GM10248 (cell line): ENCODE measurements around the gene MOV10.

ENCODE experiments used
- CTCF ChIA-PET: fragments of 300-600 bp; sonication (Branson Sonifier 250); formaldehyde crosslinking; extraction: SDS; loops from one replicate; lab custom pipeline; 2021; ENCODE audit warnings: antibody characterized with exemption; lab: Yijun Ruan, JAX
- POLR2A ChIA-PET: fragments of 350-650 bp; sonication (Branson Sonifier 250); formaldehyde crosslinking; extraction: SDS; loops from one replicate; lab custom pipeline; 2020; ENCODE audit warnings: antibody characterized with exemption; lab: Yijun Ruan, JAX
- DNase-seq: peaks from one replicate; pipeline ENCODE4 v3.0.0; 2012; ENCODE audit errors: extremely low spot score
- CTCF ChIP-seq: IDR thresholded peaks from 2 replicates; pipeline ENCODE4 v1.5.1; 2012; ENCODE audit warnings: mild to moderate bottlenecking, low read depth; ENCODE audit errors: extremely low read depth, missing control alignments, control extremely low read depth

Gene MOV10

GRCh38 chr1:112672842-112673241 is 1.6 kb upstream of the MOV10 start:
- POLR2A ChIA-PET, result no interaction called here

GRCh38 chr1:112673592-112674439 is 643 bp upstream of the MOV10 start:
- ChIA-PET POLR2A (interaction anchor here (0.9 to 1.3 kb wide), 5 partner anchors 12 to 55 kb away, joined by 3 to 6 read pairs (median 4); partner anchors contain the start of gene ST7L), CTCF (interaction anchor here (0.8 to 5.7 kb wide), 21 partner anchors 10 to 285 kb away, joined by 3 to 35 read pairs (median 6); partner anchors contain the start of genes CTTNBP2NL and PPM1J)
- TF ChIP-seq CTCF, result peak; percentile 33
- DNase-seq, result no peak

More at GRCh38 chr1:112672842-112673241, 1.6 kb upstream of the MOV10 start:
- CTCF ChIA-PET, result interaction anchor here (0.8 to 5.7 kb wide), 17 partner anchors 9 to 284 kb away, joined by 3 to 35 read pairs (median 6); partner anchors contain the start of genes CTTNBP2NL and PPM1J
- TF ChIP-seq CTCF, result no peak
- DNase-seq, result no peak

- ChIA-PET POLR2A (interaction anchor here (0.7 to 1.3 kb wide), 7 partner anchors 9 to 56 kb away, joined by 3 to 6 read pairs (median 4); partner anchors contain the start of gene ST7L), CTCF (interaction anchor here (0.7 to 5.7 kb wide), 17 partner anchors 10 to 284 kb away, joined by 3 to 35 read pairs (median 5); partner anchors contain the start of genes CTTNBP2NL and PPM1J)
- peak; percentile 64 for DNase-seq
- TF ChIP-seq CTCF, result peak; percentile 2
Observed at GRCh38 chr1:112674986-112675727, 698 bp downstream of the MOV10 start.

- POLR2A ChIA-PET, result interaction anchor here (1.0 kb wide), 1 partner anchor 8 kb away, joined by 3 read pairs; no protein-coding TSS in a partner anchor
- TF ChIP-seq CTCF, result no peak
Observed at GRCh38 chr1:112675728-112676381, 1.4 kb downstream of the MOV10 start.

GRCh38 chr1:112676543-112676942 is 2.1 kb downstream of the MOV10 start:
- ChIA-PET CTCF (interaction anchor here (1.6 to 5.7 kb wide), 2 partner anchors 22 to 42 kb away, joined by 4 to 35 read pairs; a partner anchor contains a TSS), POLR2A (no interaction called here)
- no peak for DNase-seq
- TF ChIP-seq CTCF, result no peak

More at GRCh38 chr1:112675728-112676381, 1.4 kb downstream of the MOV10 start:
- CTCF ChIA-PET, result interaction anchor here (1.2 to 5.7 kb wide), 6 partner anchors 9 to 42 kb away, joined by 3 to 35 read pairs (median 4); a partner anchor contains a TSS
- no peak for DNase-seq

- ChIA-PET CTCF (interaction anchor here (0.9 to 5.7 kb wide), 2 partner anchors 21 to 38 kb away, joined by 3 to 35 read pairs; partner anchors contain the start of gene PPM1J), POLR2A (no interaction called here)
- no peak for DNase-seq
- TF ChIP-seq CTCF, result no peak
Observed at GRCh38 chr1:112677501-112677900, 3.0 kb downstream of the MOV10 start.
